ENCODE data around the gene TNIK.

Gene TNIK

GRCh38 chr3:171133796-171134569, 326.2 kb downstream of the TNIK start:
- no peak for TF ChIP-seq CTCF (conservative IDR thresholded peaks at IDR 0.05; ENCODE audit: low read length)
- no peak overlapping the region for H3K4me3 ChIP-seq (ENCODE audit: low read length)
- DNase-seq (ENCODE audit: low read depth): no peak

- H3K4me3 ChIP-seq (ENCODE audit: low read length): no peak overlapping the region
- TF ChIP-seq CTCF (conservative IDR thresholded peaks at IDR 0.05; ENCODE audit: low read length): no peak
- no peak for DNase-seq (ENCODE audit: low read depth)
These were observed 326.9 kb downstream of the TNIK start for GRCh38 chr3:171133337-171133736.

GRCh38 chr3:171132873-171133272, 327.3 kb downstream of the TNIK start:
- H3K4me3 ChIP-seq (ENCODE audit: low read length): no peak overlapping the region
- TF ChIP-seq CTCF (conservative IDR thresholded peaks at IDR 0.05; ENCODE audit: low read length): no peak
- peak; percentile 84 for DNase-seq (ENCODE audit: low read depth)

- DNase-seq (ENCODE audit: low read depth): peak; percentile 55
- peak; percentile 25 for TF ChIP-seq CTCF (conservative IDR thresholded peaks at IDR 0.05; ENCODE audit: low read length)
- H3K4me3 ChIP-seq (ENCODE audit: low read length): no peak overlapping the region
These were observed 330.4 kb downstream of the TNIK start for GRCh38 chr3:171129827-171130226.

GRCh38 chr3:171127611-171128010, 332.6 kb downstream of the TNIK start:
- TF ChIP-seq CTCF (conservative IDR thresholded peaks at IDR 0.05; ENCODE audit: low read length): no peak
- no peak for DNase-seq (ENCODE audit: low read depth)
- no peak overlapping the region for H3K4me3 ChIP-seq (ENCODE audit: low read length)

- DNase-seq (ENCODE audit: low read depth): no peak
- H3K4me3 ChIP-seq (ENCODE audit: low read length): no peak overlapping the region
- TF ChIP-seq CTCF (conservative IDR thresholded peaks at IDR 0.05; ENCODE audit: low read length): no peak
These were observed 333.6 kb downstream of the TNIK start for GRCh38 chr3:171126478-171127209.

GRCh38 chr3:171125010-171125409, 335.2 kb downstream of the TNIK start:
- no peak overlapping the region for H3K4me3 ChIP-seq (ENCODE audit: low read length)
- DNase-seq (ENCODE audit: low read depth): peak; percentile 72
- TF ChIP-seq CTCF (conservative IDR thresholded peaks at IDR 0.05; ENCODE audit: low read length): no peak
